SJCRH30 (cell line): Measurements from ENCODE around the gene GCAT. TPM values are rescaled to one million over a fixed set of nuclear protein-coding genes. Genes with fewer than 3 reads are reported as not detected.

Experiments used
- DNase-seq, 2 experiments: peaks; one replicate each; pipeline ENCODE4 v3.0.0-alpha.2; 2015 to 2020
- H3K27ac ChIP-seq: fragments of 250-450 bp; sonication (Bioruptor Pico); 2 replicates; pipeline ENCODE4 v1.5.1; 2020; ENCODE audit warnings: mild to moderate bottlenecking, moderate library complexity
- H3K27me3 ChIP-seq: fragments of 250-450 bp; sonication (Bioruptor Pico); 2 replicates; pipeline ENCODE4 v1.5.1; 2020; ENCODE audit warnings: mild to moderate bottlenecking, moderate library complexity
- H3K36me3 ChIP-seq: fragments of 250-450 bp; sonication (Bioruptor Pico); 2 replicates; pipeline ENCODE4 v1.5.1; 2020; ENCODE audit warnings: mild to moderate bottlenecking, moderate library complexity
- H3K4me1 ChIP-seq: fragments of 250-450 bp; sonication (Bioruptor Pico); 2 replicates; pipeline ENCODE4 v1.5.1; 2020; ENCODE audit warnings: mild to moderate bottlenecking, moderate library complexity
- H3K4me3 ChIP-seq: fragments of 250-450 bp; sonication (Bioruptor Pico); 2 replicates; pipeline ENCODE4 v1.5.1; 2020; ENCODE audit warnings: mild to moderate bottlenecking, moderate library complexity
- H3K9me3 ChIP-seq: fragments of 250-450 bp; sonication (Bioruptor Pico); replicated peaks from 2 replicates; pipeline ENCODE4 v1.5.1; 2020; ENCODE audit warnings: mild to moderate bottlenecking, moderate library complexity
- total RNA-seq: library from RNA; depleted of rRNA; stranded (reverse); fragments of >200 nt; shearing (Covaris generic); gene quantifications from 2 replicates; pipeline ENCODE4 v1.2.3, GENCODE V29; 2014; rRNA removed

The GCAT gene
- total RNA-seq = 14.2 and 15.0 TPM in 2 replicates

GRCh38 chr22:37807410-37808293 lies at the start of gene GCAT:
Gene GCAT, plus strand, starts transcription at chr22:37807934. Its CDS starts 34 bp downstream, at chr22:37807968.
- no peaks in the 10 kb centered on the region for H3K27me3 ChIP-seq
- DNase-seq = peak; percentile 95 to 96
- H3K4me1 ChIP-seq = peaks cover 16% of the 10 kb centered on the region
- no peaks in the 10 kb centered on the region for H3K36me3 ChIP-seq
- no peak within 1 kb of the TSS for H3K27ac ChIP-seq
- H3K9me3 ChIP-seq = no peaks in the 10 kb centered on the region
- peak within 1 kb of the TSS; percentile 69 for H3K4me3 ChIP-seq

GRCh38 chr22:37758694-37759093 lies 49.0 kb upstream of the GCAT start:
- DNase-seq = no peak
- Histone ChIP-seq H3K36me3 (peaks cover 8% of the 10 kb centered on the region), H3K27ac (no peak overlapping the region), H3K27me3 (no peaks in the 10 kb centered on the region), H3K4me3 (no peak overlapping the region), H3K9me3 (no peaks in the 10 kb centered on the region), H3K4me1 (no peaks in the 10 kb centered on the region)

- no peak overlapping the region for H3K4me3 ChIP-seq
- peaks cover 3% of the 10 kb centered on the region for H3K4me1 ChIP-seq
- DNase-seq = no peak
- no peak overlapping the region for H3K27ac ChIP-seq
- no peaks in the 10 kb centered on the region for H3K27me3 ChIP-seq
- no peaks in the 10 kb centered on the region for H3K9me3 ChIP-seq
- H3K36me3 ChIP-seq = peaks cover 8% of the 10 kb centered on the region
These were observed 48.5 kb upstream of the GCAT start for GRCh38 chr22:37759281-37759680.

GRCh38 chr22:37760152-37760551 lies 47.6 kb upstream of the GCAT start:
- Histone ChIP-seq H3K27me3 (no peaks in the 10 kb centered on the region), H3K36me3 (peaks cover 8% of the 10 kb centered on the region), H3K4me3 (no peak overlapping the region), H3K4me1 (peaks cover 7% of the 10 kb centered on the region), H3K9me3 (no peaks in the 10 kb centered on the region), H3K27ac (no peak overlapping the region)
- DNase-seq = no peak

GRCh38 chr22:37762389-37762836 lies 45.3 kb upstream of the GCAT start:
- Histone ChIP-seq H3K4me3 (no peak overlapping the region), H3K9me3 (no peaks in the 10 kb centered on the region), H3K27me3 (no peaks in the 10 kb centered on the region), H3K4me1 (peaks cover 7% of the 10 kb centered on the region), H3K27ac (no peak overlapping the region), H3K36me3 (peaks cover 8% of the 10 kb centered on the region)
- no peak for DNase-seq

GRCh38 chr22:37763012-37763411 lies 44.7 kb upstream of the GCAT start:
- Histone ChIP-seq H3K27ac (no peak overlapping the region), H3K36me3 (peaks cover 8% of the 10 kb centered on the region), H3K27me3 (no peaks in the 10 kb centered on the region), H3K9me3 (no peaks in the 10 kb centered on the region), H3K4me1 (peaks cover 7% of the 10 kb centered on the region), H3K4me3 (no peak overlapping the region)
- no peak for DNase-seq

GRCh38 chr22:37763652-37764051 lies 44.1 kb upstream of the GCAT start:
- no peak overlapping the region for H3K27ac ChIP-seq
- peaks cover 7% of the 10 kb centered on the region for H3K4me1 ChIP-seq
- H3K9me3 ChIP-seq = no peaks in the 10 kb centered on the region
- no peaks in the 10 kb centered on the region for H3K27me3 ChIP-seq
- H3K4me3 ChIP-seq = no peak overlapping the region
- H3K36me3 ChIP-seq = peaks cover 7% of the 10 kb centered on the region
- DNase-seq = no peak

GRCh38 chr22:37764622-37765021 lies 43.1 kb upstream of the GCAT start:
- H3K36me3 ChIP-seq = no peaks in the 10 kb centered on the region; the same call in 1 of the 2 replicates
- peak; percentile 44 to 50 for DNase-seq

GRCh38 chr22:37765498-37765897 lies 42.2 kb upstream of the GCAT start:
- Histone ChIP-seq H3K4me3 (no peak overlapping the region), H3K36me3 (no peaks in the 10 kb centered on the region; the same call in 1 of the 2 replicates), H3K27ac (no peak overlapping the region), H3K27me3 (no peaks in the 10 kb centered on the region), H3K4me1 (peaks cover 7% of the 10 kb centered on the region), H3K9me3 (no peaks in the 10 kb centered on the region)
- no peak for DNase-seq

More at GRCh38 chr22:37764622-37765021, 43.1 kb upstream of the GCAT start:
- no peaks in the 10 kb centered on the region for H3K9me3 ChIP-seq
- H3K4me1 ChIP-seq = peaks cover 7% of the 10 kb centered on the region
- no peak overlapping the region for H3K27ac ChIP-seq
- no peaks in the 10 kb centered on the region for H3K27me3 ChIP-seq
- no peak overlapping the region for H3K4me3 ChIP-seq

- H3K27me3 ChIP-seq = no peaks in the 10 kb centered on the region
- H3K27ac ChIP-seq = no peak overlapping the region
- no peaks in the 10 kb centered on the region; the same call in 1 of the 2 replicates for H3K36me3 ChIP-seq
- no peak for DNase-seq
- H3K4me3 ChIP-seq = no peak overlapping the region
- peaks cover 7% of the 10 kb centered on the region for H3K4me1 ChIP-seq
- no peaks in the 10 kb centered on the region for H3K9me3 ChIP-seq
These were observed 41.7 kb upstream of the GCAT start for GRCh38 chr22:37765953-37766576.

GRCh38 chr22:37768273-37768672 lies 39.5 kb upstream of the GCAT start:
- Histone ChIP-seq H3K27ac (no peak overlapping the region), H3K36me3 (no peaks in the 10 kb centered on the region; the same call in 1 of the 2 replicates)

GRCh38 chr22:37769056-37769455 lies 38.7 kb upstream of the GCAT start:
- Histone ChIP-seq H3K36me3 (no peaks in the 10 kb centered on the region; the same call in 1 of the 2 replicates), H3K27me3 (no peaks in the 10 kb centered on the region), H3K9me3 (no peaks in the 10 kb centered on the region), H3K27ac (no peak overlapping the region), H3K4me3 (no peak overlapping the region), H3K4me1 (peaks cover 6% of the 10 kb centered on the region)
- no peak for DNase-seq

More at GRCh38 chr22:37768273-37768672, 39.5 kb upstream of the GCAT start:
- no peak for DNase-seq
- H3K4me1 ChIP-seq = peaks cover 7% of the 10 kb centered on the region
- no peaks in the 10 kb centered on the region for H3K9me3 ChIP-seq
- H3K27me3 ChIP-seq = no peaks in the 10 kb centered on the region
- no peak overlapping the region for H3K4me3 ChIP-seq

- no peak overlapping the region for H3K27ac ChIP-seq
These were observed 36.7 kb upstream of the GCAT start for GRCh38 chr22:37771081-37771480.

GRCh38 chr22:37771702-37772427 lies 35.9 kb upstream of the GCAT start:
- no peak overlapping the region for H3K4me3 ChIP-seq
- H3K27ac ChIP-seq = no peak overlapping the region
- H3K9me3 ChIP-seq = no peaks in the 10 kb centered on the region
- H3K27me3 ChIP-seq = no peaks in the 10 kb centered on the region
- H3K4me1 ChIP-seq = peaks cover 5% of the 10 kb centered on the region; the same call in 1 of the 2 replicates
- DNase-seq = no peak
- H3K36me3 ChIP-seq = no peaks in the 10 kb centered on the region; the same call in 1 of the 2 replicates

More at GRCh38 chr22:37771081-37771480, 36.7 kb upstream of the GCAT start:
- Histone ChIP-seq H3K36me3 (no peaks in the 10 kb centered on the region; the same call in 1 of the 2 replicates), H3K4me3 (no peak overlapping the region), H3K9me3 (no peaks in the 10 kb centered on the region), H3K27me3 (no peaks in the 10 kb centered on the region), H3K4me1 (no peaks in the 10 kb centered on the region)
- DNase-seq = no peak
